ENCODE data around the gene ACVR1C. TPM values are rescaled to one million over a fixed set of nuclear protein-coding genes. Genes with fewer than 3 reads are reported as not detected.

Gene ACVR1C
- total RNA-seq, result under 0.01 and 0.15 TPM in 2 replicates

GRCh38 chr2:157628477-157629415, at the start of gene ACVR1C:
Gene ACVR1C, minus strand, starts transcription at chr2:157628864. Its CDS starts 220 bp downstream, at chr2:157628644.

Other genes starting within 250 kb of the ACVR1C start
- not detected in 2 replicates for gene CYTIP, start 184.8 kb downstream of the ACVR1C start, total RNA-seq
- 9.4 and 10.6 TPM in 2 replicates for gene ACVR1, start 247.5 kb upstream of the ACVR1C start, total RNA-seq